ENCODE data around the gene MAP3K4.
A peak's percentile ranks its signal among the peaks of the same experiment; 100 is the strongest.
"Not testable (repeated sequence)": the region's sequence is repeated elsewhere in the genome, so short reads cannot be mapped to it uniquely, and the experiment has no call there.

The MAP3K4 gene

DNA sequence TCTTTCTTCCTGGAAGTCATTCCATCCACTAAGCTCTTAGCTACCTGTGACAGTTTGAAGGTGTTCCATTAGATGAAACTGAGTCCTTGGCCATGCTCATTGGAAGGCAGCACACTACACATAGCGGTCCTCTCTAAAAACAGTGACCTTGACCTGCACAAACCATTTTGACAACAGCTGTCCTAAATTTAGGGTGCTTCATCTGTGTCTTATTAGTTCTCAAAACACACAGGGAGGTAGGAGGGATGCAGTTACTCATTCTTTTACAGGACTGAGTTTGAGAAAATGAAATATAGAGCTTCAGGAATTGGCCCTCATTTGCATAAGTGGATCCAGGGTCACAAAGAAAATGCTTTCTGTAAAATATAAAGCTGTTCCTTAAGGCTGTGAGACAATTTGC is 20.4 kb upstream of the MAP3K4 start:
- no peak for DNase-seq

DNA sequence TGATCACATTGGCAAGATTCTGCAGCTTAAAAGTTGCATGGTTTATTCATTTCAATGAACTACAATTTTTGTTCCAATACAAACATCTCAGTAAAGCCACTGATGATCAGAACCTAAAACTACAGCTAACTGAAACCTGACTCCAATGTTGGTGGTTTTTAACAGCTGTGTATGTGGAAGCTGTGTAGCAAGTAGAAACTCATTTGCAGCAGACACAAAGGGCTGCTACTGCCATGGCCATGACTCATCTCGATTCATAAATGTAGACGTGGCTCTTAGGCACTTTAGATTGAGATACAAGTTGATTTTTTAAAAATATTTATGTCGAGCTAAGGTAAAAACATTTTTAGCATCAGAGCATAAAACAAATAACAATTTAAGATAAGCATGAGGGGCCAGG is 19.5 kb upstream of the MAP3K4 start:
- no peak for DNase-seq

- not testable (repeated sequence) for DNase-seq
These were observed 19.0 kb upstream of the MAP3K4 start for GRCh38 chr6:160972594-160972993.

GRCh38 chr6:160973311-160974250 is 18.0 kb upstream of the MAP3K4 start:
- no peak for DNase-seq

- no peak for DNase-seq
These were observed 17.2 kb upstream of the MAP3K4 start for GRCh38 chr6:160974304-160974771.

DNA sequence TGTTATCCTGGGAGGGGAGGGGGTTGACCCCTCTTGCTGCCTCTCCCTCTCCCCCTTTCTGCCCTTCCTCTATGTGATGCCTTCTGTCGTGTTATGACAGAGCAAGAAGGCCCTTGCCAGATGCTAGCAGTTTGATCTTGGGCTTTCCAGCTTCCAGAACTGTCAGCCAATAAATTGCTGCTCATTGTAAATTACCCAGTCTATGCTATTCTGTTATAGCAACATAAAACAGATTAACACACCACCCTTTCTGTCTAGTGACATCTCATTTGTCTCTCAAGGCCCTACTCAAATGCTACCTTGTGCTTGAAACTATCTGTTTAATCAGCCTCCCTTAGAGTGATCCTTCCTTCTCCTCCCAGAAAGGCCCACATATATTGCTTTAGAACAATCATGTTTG is 16.4 kb upstream of the MAP3K4 start:
- DNase-seq: no peak

DNA sequence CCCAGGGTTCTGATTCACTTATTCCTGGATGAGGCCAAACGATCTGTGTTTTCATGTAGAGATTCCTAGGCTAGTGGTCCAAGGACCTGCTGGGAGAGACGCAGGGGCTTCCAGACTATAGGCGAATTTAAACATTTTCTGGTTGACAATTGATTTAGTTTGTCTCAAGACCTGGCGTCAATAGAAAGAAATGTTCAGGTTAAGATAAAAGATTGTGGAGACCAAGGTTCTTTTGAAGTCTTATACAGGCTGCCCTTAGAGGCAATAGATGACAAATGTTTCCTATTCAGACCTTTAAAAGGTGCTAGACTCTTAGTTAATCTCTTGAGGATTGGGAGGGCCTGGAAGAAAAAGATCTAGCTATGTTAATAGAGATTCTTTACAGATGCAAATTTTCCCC is 15.6 kb upstream of the MAP3K4 start:
- not testable (repeated sequence) for DNase-seq

DNA sequence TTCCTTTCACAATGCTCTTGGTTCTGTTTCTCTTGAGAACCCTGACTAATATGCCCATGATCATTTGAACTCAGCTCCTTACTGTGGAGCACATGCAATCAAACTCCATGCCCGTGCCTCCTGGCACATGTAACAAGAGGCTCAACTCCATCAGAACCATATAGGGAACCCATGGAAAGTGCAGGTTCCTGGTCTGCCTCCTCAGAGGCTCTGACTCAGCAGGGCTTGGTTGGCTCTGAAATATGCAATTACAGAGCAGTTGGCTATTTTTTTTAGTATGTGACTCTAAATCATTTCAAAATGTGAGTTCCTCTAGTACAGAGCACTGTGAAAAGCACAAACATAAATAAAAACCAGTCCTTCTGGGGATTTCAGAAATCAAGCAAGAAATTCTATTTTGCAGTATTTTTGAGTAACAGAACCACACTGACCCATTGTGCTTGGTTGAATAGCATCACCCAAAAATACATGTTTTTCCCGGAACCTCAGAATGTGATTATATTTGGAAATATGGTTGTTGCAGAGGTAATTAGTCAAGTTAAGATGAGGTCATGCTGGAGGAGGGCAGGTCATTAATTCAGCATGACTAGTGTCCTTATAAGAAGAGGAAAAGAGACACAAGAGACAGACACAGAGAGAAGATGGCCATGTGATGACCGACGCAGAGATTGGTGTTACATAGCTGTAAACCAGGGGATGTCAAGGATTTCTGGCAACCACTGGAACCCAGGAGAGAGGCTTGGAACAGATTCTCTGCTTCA is 13.2 kb upstream of the MAP3K4 start:
- no peak for DNase-seq

- no peak for DNase-seq
These were observed 12.4 kb upstream of the MAP3K4 start for GRCh38 chr6:160979061-160979708.

- DNase-seq: not testable (repeated sequence)
These were observed 8.1 kb upstream of the MAP3K4 start for GRCh38 chr6:160983377-160983948.

- DNase-seq: no peak
These were observed 4.7 kb upstream of the MAP3K4 start for GRCh38 chr6:160986851-160987250.

DNA sequence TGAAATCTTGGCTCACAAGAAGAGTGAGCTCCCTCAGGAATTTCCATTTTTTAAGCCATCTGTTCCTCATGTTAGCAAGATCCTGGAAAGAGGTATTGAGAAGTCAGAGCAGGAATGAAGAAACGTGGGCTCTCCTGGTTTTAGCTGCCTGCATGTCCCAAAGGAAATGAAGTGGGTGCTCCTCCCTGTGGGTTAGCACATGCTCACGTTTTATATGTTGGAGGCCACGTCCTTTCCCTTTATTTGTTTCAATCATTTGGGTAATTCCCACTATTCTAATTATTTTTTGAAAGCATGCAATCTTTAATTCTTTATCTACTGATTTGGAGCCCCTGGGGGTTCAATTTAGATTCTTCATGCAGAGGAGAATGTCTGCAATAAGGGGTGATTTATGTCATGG is 4.3 kb upstream of the MAP3K4 start:
- no peak for DNase-seq

GRCh38 chr6:160990847-160991405 is 643 bp upstream of the MAP3K4 start:
- no peak for DNase-seq

DNA sequence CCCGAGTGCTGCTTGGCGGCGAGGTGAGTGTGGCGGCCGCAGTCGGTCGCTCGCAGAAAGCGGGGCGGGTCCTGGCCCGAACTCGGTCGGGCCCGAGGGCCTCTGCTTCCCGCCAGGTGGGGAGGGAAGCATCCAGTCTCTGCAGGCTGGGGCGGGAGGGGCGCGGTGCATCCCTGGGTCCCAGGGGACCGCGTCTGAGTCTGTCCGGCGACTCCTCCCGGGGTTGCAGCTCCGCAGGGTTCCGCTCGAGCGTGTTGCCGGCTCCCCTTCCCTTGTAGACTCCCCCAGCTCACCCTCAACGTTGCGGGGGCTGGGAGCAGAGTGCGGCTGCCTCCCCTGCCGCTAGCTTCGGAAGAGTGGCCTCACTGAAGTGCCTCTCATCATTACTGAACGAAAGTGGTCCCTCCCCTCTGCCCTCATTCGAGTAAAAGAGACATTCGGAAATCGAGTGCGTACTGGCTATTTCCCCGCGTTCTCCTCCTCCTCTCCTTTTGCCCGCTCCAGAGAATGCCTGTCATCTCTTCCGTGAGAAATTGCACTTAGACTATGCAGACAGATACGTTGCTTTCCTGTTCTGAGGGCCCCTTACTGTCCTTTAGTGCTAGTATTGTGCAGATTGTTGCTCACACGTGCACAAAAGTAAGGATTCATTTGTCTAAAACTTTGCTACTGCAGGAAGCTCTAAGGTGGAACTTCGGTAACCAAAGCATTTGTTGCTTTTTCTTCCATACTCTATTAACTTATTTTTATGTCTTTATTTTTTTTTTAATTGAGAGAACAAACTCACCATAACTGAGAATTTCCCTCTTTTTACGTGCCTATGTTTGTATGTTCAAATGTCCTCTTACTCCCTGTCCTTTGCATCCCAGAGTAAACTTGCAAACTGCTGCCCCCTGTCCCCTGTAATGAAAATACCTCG is 751 bp downstream of the MAP3K4 start:
- peak; percentile 68 to 86 for DNase-seq

DNA sequence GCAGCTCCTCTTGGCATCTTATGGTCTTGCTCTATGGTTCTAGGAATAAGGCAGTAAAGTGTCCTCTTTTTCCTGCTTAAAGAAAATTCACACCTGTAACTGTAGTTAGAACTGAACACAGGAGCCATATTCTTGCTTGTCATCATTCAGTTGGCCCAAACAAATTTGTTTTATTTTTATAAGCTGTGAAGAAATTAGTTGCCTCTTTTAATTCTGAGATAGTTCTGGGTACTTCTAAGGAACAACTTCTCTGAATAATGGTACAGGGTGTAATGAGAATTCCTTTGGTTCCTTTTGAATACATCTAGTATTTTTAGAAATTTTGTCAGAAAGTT is 1.4 kb downstream of the MAP3K4 start:
- no peak for DNase-seq

- DNase-seq: no peak
These were observed 3.7 kb downstream of the MAP3K4 start for GRCh38 chr6:160995271-160995670.

GRCh38 chr6:160996131-160996601 is 4.6 kb downstream of the MAP3K4 start:
- DNase-seq: no peak

GRCh38 chr6:160998217-160998616 is 6.6 kb downstream of the MAP3K4 start:
- no peak for DNase-seq

GRCh38 chr6:160998766-160999165 is 7.2 kb downstream of the MAP3K4 start:
- DNase-seq: no peak

DNA sequence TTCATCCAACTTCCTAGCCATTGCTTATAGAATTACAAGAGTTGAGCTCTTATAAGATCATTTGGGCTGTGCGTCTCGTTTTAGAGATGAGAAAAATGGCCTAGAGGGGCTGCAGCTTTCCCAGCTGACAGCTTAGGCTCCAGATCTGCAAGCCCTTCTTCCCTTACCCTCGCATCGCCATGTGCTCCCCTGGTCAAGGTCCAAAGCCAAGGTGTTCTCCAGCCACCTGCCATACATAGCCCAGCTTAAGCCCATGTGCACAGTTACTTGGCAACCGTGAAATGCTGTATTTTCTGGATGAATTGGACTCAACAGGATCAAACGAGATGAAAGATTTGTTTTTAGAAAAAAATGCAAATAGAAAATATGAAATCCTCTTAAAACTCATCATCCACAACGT is 7.9 kb downstream of the MAP3K4 start:
- no peak for DNase-seq

DNA sequence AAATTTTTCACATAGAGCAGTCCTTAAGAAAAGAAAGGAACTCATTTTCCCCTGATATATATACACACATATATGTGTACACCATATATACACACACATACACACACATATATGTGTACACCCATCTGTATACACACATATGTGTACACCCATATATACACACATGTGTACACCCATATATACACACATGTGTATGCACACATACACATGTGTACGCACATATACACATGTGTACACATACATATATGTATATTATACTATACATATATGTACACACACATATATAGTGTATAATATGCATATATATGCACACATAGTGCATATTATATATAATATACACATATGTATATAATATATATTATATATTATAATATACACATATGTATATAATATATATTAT is 9.1 kb downstream of the MAP3K4 start:
- DNase-seq: no peak

GRCh38 chr6:161001421-161001820 is 9.9 kb downstream of the MAP3K4 start:
- no peak for DNase-seq

Measured in NCI-H526 (cell line).